ENCODE data around the gene RFX5. TPM values are rescaled to one million over a fixed set of nuclear protein-coding genes. Genes with fewer than 3 reads are reported as not detected.
A peak's percentile ranks its signal among the peaks of the same experiment; 100 is the strongest.

RFX5 gene
- total and polyA plus RNA-seq, 9 donors: 20.2 to 30.3 (median 25.6) TPM

DNA sequence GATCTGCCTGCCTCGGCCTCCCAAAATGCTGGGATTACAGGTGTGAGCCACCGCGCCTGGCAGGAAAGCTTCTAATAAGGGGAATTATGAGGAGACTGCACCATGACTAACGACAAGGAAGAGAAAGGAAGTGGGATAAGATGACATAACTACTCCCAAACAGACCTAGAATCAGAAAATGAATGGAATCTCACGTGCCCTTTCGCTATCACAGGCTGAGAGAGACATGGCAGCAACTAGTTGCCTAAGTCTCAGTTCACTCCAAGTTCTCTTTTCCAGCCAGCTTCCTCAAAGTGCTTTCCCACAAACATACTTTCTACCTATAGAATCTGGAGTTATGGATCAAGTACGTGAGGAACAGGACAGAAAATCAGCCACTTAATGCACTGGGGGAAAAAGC is 21.8 kb downstream of the RFX5 start:
- no peak for DNase-seq
- Histone ChIP-seq H3K4me3 (ENCODE audit: low read length) (no peak overlapping the region), H3K36me3 (ENCODE audit: control insufficient read depth, insufficient read depth, low read length) (peaks cover 40% of the 10 kb centered on the region), H3K4me1 (ENCODE audit: control insufficient read depth, insufficient read depth, low read length) (peaks cover 23% of the 10 kb centered on the region), H3K27ac (ENCODE audit: low read length) (no peak overlapping the region), H3K27me3 (ENCODE audit: control insufficient read depth, insufficient read depth, low read length) (no peaks in the 10 kb centered on the region), H3K9me3 (replicated peaks; ENCODE audit: control insufficient read depth, low read depth, low read length) (no peaks in the 10 kb centered on the region)
- WGBS (ENCODE audit: insufficient coverage): 77% methylated on average over 3 of the region's 7 CpGs

DNA sequence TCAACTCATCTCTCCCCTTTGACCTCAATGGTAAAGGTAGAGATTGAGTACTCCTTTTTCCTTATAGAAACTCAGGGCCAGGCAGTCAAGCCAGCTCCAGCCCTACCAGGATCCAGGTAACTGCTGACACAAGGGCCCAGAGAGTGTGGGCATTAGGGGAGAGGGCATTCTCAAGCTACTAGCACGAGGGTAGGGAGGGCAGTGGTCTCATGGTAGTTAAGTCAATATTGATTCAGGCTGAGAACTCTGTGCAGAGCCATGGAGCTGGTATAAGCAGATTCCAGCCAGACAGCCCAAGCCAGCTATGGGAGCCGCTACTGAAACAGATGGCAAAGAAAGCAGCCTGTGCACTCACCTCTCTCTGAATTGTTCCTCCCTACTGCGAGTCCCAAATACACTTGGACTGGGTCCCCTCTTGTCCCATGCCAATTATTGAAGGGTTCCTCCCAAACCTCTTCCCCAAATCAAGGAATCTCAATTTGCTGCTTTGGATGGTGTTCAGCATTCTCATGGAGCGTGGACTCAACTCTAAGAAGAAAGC is 22.6 kb downstream of the RFX5 start:
- WGBS (ENCODE audit: insufficient coverage): 100% methylated on average over 2 of the region's 4 CpGs

DNA sequence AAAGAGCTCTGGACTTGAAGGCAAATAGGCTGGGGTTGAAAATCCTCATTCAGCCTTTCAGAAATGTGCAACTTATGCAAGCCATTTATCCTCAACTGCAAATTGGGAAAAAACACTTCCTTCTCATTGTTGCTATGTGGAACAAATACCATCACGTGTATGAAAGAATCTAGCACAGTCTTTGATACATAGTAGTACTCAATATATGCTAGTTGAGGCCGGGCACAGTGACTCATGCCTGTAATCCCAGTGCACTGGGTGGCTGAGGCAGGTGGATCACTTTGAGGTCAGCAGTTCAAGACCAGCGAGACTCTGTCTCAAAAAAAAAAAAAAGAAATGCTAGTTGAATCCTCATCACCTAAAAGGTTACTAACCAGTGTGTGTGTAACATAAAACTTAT is 28.1 kb downstream of the RFX5 start:
- H3K9me3 ChIP-seq (replicated peaks; ENCODE audit: control insufficient read depth, low read depth, low read length): no peaks in the 10 kb centered on the region
- H3K36me3 ChIP-seq (ENCODE audit: control insufficient read depth, insufficient read depth, low read length): peaks cover 68% of the 10 kb centered on the region
- H3K4me3 ChIP-seq (ENCODE audit: low read length): no peak overlapping the region
- H3K27me3 ChIP-seq (ENCODE audit: control insufficient read depth, insufficient read depth, low read length): no peaks in the 10 kb centered on the region
- peaks cover 8% of the 10 kb centered on the region for H3K4me1 ChIP-seq (ENCODE audit: control insufficient read depth, insufficient read depth, low read length)
- no CpG with 5 or more reads among the region's 3 CpGs for WGBS (ENCODE audit: insufficient coverage)
- H3K27ac ChIP-seq (ENCODE audit: low read length): no peak overlapping the region
- DNase-seq: no peak

More for the DNA sequence above, 22.6 kb downstream of the RFX5 start:
- peaks cover 23% of the 10 kb centered on the region for H3K4me1 ChIP-seq (ENCODE audit: control insufficient read depth, insufficient read depth, low read length)
- no peak overlapping the region for H3K27ac ChIP-seq (ENCODE audit: low read length)
- no peak for DNase-seq
- no peaks in the 10 kb centered on the region for H3K9me3 ChIP-seq (replicated peaks; ENCODE audit: control insufficient read depth, low read depth, low read length)
- peaks cover 46% of the 10 kb centered on the region for H3K36me3 ChIP-seq (ENCODE audit: control insufficient read depth, insufficient read depth, low read length)
- no peak overlapping the region for H3K4me3 ChIP-seq (ENCODE audit: low read length)
- no peaks in the 10 kb centered on the region for H3K27me3 ChIP-seq (ENCODE audit: control insufficient read depth, insufficient read depth, low read length)

DNA sequence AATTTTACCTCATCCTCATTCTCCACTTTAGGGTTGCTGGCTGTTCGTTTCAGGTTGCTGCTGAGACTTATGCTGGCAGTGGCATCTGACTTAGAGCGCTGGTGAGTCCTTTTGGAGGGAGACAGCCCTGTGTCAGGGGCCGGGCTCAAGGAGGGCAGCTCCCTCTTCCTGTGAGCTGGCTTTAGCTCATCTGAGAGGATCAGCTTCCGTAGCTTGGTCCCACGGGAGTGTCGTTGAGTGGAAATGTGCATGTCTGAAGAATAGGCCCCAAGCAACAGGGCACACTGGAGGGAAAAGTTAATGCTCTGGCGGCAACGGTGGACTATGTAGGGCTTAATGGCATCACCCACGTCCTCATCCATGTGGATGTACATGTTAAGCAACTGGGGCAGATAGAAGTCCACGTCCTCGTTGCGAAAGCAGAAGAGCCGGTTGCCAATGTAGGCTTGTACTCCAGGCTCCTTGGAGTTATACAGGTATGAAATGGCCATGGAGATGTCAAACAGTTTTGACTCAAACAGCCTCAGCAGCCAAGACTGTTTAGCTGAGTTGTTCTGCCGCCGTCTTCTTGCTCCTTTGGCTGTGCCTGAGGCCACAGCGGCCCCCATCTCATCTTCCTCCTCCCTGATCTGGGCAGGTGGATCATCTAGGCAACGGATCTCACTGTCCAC is 31.4 kb downstream of the RFX5 start:
- Histone ChIP-seq H3K4me1 (ENCODE audit: control insufficient read depth, insufficient read depth, low read length) (peaks cover 27% of the 10 kb centered on the region), H3K4me3 (ENCODE audit: low read length) (no peak overlapping the region), H3K27me3 (ENCODE audit: control insufficient read depth, insufficient read depth, low read length) (no peaks in the 10 kb centered on the region), H3K27ac (ENCODE audit: low read length) (no peak overlapping the region), H3K9me3 (replicated peaks; ENCODE audit: control insufficient read depth, low read depth, low read length) (no peaks in the 10 kb centered on the region), H3K36me3 (ENCODE audit: control insufficient read depth, insufficient read depth, low read length) (peaks cover 75% of the 10 kb centered on the region)
- no peak for DNase-seq
- 87% methylated on average over 16 of the region's 17 CpGs for WGBS (ENCODE audit: insufficient coverage)

DNA sequence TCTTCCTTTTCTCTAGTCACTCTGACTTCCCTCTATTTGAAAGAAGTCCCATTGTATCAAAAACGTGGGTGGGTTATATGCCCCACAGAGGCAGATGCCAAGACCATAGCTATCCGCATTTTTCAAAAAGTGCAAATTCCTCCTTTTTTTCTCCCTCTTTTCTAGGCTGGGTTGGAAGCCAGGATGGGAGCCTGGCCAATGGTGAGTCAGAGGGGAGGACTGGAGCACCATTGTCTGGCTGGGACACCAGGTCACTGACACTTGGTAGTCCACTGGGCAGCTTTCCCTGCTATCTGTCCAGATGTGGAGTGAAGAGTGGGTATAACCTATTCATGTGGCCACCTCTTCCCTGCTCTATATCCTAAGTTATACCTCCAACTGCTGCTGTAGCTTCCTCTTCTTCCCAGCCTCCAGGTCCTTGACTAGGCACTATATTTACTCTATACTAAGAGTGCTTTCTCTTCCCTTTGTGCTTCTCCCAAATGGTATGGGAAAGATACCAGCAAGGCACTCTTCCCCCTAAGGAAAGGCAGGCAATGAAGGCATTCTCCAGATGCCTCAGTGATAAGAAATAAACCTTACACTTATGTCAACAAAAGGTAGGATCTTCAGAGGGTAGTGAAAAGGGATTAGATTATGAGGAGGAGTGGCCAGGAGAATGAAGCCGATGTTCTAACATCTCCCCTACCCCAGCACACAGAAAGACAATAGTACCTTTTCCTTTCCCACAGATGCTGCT is 32.7 kb downstream of the RFX5 start:
- no peak overlapping the region for H3K4me3 ChIP-seq (ENCODE audit: low read length)
- no peaks in the 10 kb centered on the region for H3K9me3 ChIP-seq (replicated peaks; ENCODE audit: control insufficient read depth, low read depth, low read length)
- no CpG with 5 or more reads among the region's 3 CpGs for WGBS (ENCODE audit: insufficient coverage)
- peaks cover 74% of the 10 kb centered on the region for H3K36me3 ChIP-seq (ENCODE audit: control insufficient read depth, insufficient read depth, low read length)
- H3K27ac ChIP-seq (ENCODE audit: low read length): peak overlapping the region; percentile 59
- no peaks in the 10 kb centered on the region for H3K27me3 ChIP-seq (ENCODE audit: control insufficient read depth, insufficient read depth, low read length)
- H3K4me1 ChIP-seq (ENCODE audit: control insufficient read depth, insufficient read depth, low read length): peaks cover 41% of the 10 kb centered on the region
- DNase-seq: peak; percentile 81

DNA sequence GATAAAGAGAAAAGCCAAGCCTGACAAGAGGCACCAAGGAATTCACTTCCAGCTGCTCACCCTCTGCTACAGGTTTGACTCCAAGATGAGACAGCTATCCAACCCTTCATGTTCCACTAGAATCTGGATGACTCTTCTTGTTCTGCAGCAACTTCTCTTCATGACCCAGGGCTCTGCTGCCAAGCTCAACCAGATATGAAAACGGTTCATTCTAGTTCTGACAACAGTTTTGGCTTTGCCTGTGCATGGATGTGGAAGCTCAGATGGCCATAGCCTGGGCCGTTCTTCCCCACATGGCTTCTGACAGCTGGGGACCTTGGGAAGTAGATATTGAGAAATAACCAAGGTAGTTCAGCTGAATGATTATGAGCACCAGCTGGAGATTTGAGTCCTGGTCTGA is 33.6 kb downstream of the RFX5 start:
- H3K36me3 ChIP-seq (ENCODE audit: control insufficient read depth, insufficient read depth, low read length): peaks cover 72% of the 10 kb centered on the region

DNA sequence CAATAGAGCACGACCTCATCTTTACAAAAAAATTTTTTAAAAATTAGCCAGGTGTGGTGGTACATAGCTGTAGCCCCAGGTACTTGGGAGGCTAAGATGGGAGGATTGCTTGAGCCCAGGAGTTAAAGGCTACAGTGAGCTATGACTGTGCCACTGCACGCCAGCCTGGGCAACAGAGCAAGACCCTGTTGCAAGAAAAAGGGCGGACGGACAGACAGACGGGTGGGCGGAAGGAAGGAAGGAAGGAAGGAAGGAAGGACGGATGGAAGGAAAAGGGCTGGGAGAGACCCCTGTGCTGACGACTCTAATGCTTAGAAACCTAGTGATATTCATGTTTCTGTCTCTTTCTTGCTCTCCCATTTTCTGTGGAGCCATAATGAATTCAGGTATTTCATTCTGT is 34.2 kb downstream of the RFX5 start:
- no peak overlapping the region for H3K27ac ChIP-seq (ENCODE audit: low read length)
- peaks cover 44% of the 10 kb centered on the region for H3K4me1 ChIP-seq (ENCODE audit: control insufficient read depth, insufficient read depth, low read length)

More for the DNA sequence above, 33.6 kb downstream of the RFX5 start:
- Histone ChIP-seq H3K9me3 (replicated peaks; ENCODE audit: control insufficient read depth, low read depth, low read length) (no peaks in the 10 kb centered on the region), H3K4me1 (ENCODE audit: control insufficient read depth, insufficient read depth, low read length) (peaks cover 44% of the 10 kb centered on the region), H3K27ac (ENCODE audit: low read length) (no peak overlapping the region), H3K27me3 (ENCODE audit: control insufficient read depth, insufficient read depth, low read length) (no peaks in the 10 kb centered on the region), H3K4me3 (ENCODE audit: low read length) (no peak overlapping the region)
- 83% methylated on average over 1 of the region's 2 CpGs for WGBS (ENCODE audit: insufficient coverage)
- no peak for DNase-seq

DNA sequence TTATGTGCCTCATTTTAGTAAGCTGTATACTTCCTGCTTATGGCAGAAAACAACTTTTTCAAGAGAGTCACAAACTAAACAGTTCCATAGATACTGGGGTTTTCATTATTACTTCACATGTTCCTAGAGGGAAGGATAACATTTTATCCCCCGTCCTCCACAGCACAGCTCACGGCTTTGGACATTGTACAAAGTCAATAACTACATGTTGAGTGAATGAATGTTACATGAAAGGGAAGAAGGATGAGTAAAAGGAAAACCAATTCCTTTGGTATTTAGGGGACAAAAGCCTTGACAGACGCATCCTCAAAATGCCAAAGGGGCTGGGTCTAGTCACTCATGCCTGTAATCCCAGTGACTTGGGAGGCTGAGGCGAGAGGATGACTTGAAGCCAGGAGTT is 34.6 kb downstream of the RFX5 start:
- no peak for DNase-seq
- peaks cover 44% of the 10 kb centered on the region for H3K4me1 ChIP-seq (ENCODE audit: control insufficient read depth, insufficient read depth, low read length)
- H3K27me3 ChIP-seq (ENCODE audit: control insufficient read depth, insufficient read depth, low read length): no peaks in the 10 kb centered on the region
- WGBS (ENCODE audit: insufficient coverage): 100% methylated on average over 1 of the region's 4 CpGs
- H3K9me3 ChIP-seq (replicated peaks; ENCODE audit: control insufficient read depth, low read depth, low read length): no peaks in the 10 kb centered on the region
- H3K4me3 ChIP-seq (ENCODE audit: low read length): no peak overlapping the region
- H3K27ac ChIP-seq (ENCODE audit: low read length): no peak overlapping the region
- peaks cover 78% of the 10 kb centered on the region for H3K36me3 ChIP-seq (ENCODE audit: control insufficient read depth, insufficient read depth, low read length)

More for the DNA sequence above, 34.2 kb downstream of the RFX5 start:
- no peaks in the 10 kb centered on the region for H3K27me3 ChIP-seq (ENCODE audit: control insufficient read depth, insufficient read depth, low read length)
- 84% methylated on average over 6 of the region's 8 CpGs for WGBS (ENCODE audit: insufficient coverage)
- H3K4me3 ChIP-seq (ENCODE audit: low read length): no peak overlapping the region
- H3K36me3 ChIP-seq (ENCODE audit: control insufficient read depth, insufficient read depth, low read length): peaks cover 78% of the 10 kb centered on the region
- no peaks in the 10 kb centered on the region for H3K9me3 ChIP-seq (replicated peaks; ENCODE audit: control insufficient read depth, low read depth, low read length)
- DNase-seq: no peak

DNA sequence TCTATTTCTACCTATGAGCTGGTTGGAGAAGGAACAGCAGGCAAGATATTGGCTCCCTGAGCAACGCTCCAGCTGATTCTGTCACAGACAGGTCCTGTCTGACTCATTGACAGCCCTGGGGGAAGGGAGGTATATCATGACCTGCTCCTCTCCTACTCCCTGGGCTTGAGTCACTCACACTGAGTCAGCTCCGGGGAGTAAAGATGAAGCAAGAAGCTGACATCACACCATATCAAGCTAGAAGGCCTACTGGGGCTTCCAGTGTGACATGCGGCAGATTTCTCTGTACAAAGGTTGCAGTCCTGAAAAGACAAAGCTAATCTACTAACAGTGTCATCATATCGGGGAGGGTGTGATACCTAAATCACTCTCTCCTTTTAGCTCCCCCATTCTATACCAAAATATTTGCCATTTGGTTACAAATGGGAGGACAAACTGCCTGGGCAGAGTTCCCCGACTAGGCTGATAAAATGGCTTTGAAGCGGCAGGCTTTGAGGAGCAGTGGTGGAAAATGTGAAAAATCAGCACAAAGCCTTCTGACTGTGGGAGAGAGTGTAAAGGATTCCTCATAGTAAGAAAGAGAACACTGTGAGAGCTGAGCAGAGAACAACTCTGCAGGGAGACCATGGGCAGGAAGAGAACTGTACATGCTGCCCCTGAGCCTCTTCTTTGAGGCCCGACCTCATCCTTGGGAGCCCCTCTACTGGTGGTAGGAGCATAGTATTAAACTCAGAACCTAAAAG is 35.3 kb downstream of the RFX5 start:
- H3K4me1 ChIP-seq (ENCODE audit: control insufficient read depth, insufficient read depth, low read length): peaks cover 44% of the 10 kb centered on the region
- H3K27me3 ChIP-seq (ENCODE audit: control insufficient read depth, insufficient read depth, low read length): no peaks in the 10 kb centered on the region
- WGBS (ENCODE audit: insufficient coverage): 85% methylated on average over 3 of the region's 7 CpGs
- no peaks in the 10 kb centered on the region for H3K9me3 ChIP-seq (replicated peaks; ENCODE audit: control insufficient read depth, low read depth, low read length)
- H3K4me3 ChIP-seq (ENCODE audit: low read length): no peak overlapping the region
- no peak overlapping the region for H3K27ac ChIP-seq (ENCODE audit: low read length)
- no peak for DNase-seq
- H3K36me3 ChIP-seq (ENCODE audit: control insufficient read depth, insufficient read depth, low read length): peaks cover 78% of the 10 kb centered on the region

DNA sequence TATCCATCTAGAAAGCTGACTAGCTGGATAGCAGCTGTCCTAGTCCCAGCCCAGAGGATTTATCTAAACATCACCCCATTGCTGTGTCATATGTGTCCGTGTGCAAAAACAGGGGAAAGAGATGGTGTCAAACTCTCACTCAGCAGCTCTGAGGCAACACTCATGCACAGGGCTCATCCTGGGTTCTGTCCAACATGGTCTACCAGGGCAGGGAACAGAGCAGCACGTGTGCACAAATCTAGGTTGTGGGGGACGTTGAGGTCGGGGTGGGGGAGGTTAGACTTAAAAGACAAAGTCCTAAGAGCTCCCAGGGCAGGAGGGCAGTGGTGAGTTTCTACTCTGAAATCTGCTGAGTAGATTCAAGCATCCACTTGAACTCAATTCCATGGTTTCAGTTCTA is 36.0 kb downstream of the RFX5 start:
- Histone ChIP-seq H3K9me3 (replicated peaks; ENCODE audit: control insufficient read depth, low read depth, low read length) (no peaks in the 10 kb centered on the region), H3K27me3 (ENCODE audit: control insufficient read depth, insufficient read depth, low read length) (no peaks in the 10 kb centered on the region), H3K4me1 (ENCODE audit: control insufficient read depth, insufficient read depth, low read length) (peaks cover 44% of the 10 kb centered on the region), H3K36me3 (ENCODE audit: control insufficient read depth, insufficient read depth, low read length) (peaks cover 78% of the 10 kb centered on the region), H3K27ac (ENCODE audit: low read length) (no peak overlapping the region), H3K4me3 (ENCODE audit: low read length) (no peak overlapping the region)
- WGBS (ENCODE audit: insufficient coverage): 0% methylated on average over 1 of the region's 4 CpGs
- DNase-seq: no peak

Data from muscle of leg (tissue), 11 donors.